ACC112 (cell line): ENCODE data around the gene TCF12.
A peak's percentile ranks its signal among the peaks of the same experiment; 100 is the strongest.

Source experiments
- H2AFZ ChIP-seq: fragments of 200-600 bp; sonication (generic); one replicate; pipeline ENCODE4 v1.6.0; 2017; ENCODE audit warnings: antibody characterized with exemption, low read length; ENCODE audit not compliant: unreplicated experiment
- H3K27ac ChIP-seq: fragments of 200-600 bp; sonication (generic); 2 replicates; pipeline ENCODE4 v1.5.1; 2014; ENCODE audit warnings: low read depth, mild to moderate bottlenecking, antibody characterized with exemption, low read length, moderate library complexity
- H3K27me3 ChIP-seq: fragments of 200-600 bp; sonication (generic); 2 replicates; pipeline ENCODE4 v1.6.1; 2014; ENCODE audit warnings: mild to moderate bottlenecking, antibody characterized with exemption, low read length, moderate library complexity, mixed read lengths; ENCODE audit not compliant: insufficient read depth
- H3K36me3 ChIP-seq: fragments of 200-600 bp; sonication (generic); 2 replicates; pipeline ENCODE4 v1.6.1; 2016; ENCODE audit warnings: mild to moderate bottlenecking, antibody characterized with exemption, low read length, moderate library complexity, mixed read lengths; ENCODE audit not compliant: insufficient read depth
- H3K4me1 ChIP-seq: fragments of 200-600 bp; sonication (generic); one replicate; pipeline ENCODE4 v1.6.1; 2016; ENCODE audit warnings: low read length, mixed read lengths; ENCODE audit not compliant: insufficient read depth, unreplicated experiment, control insufficient read depth
- H3K4me3 ChIP-seq: fragments of 200-600 bp; sonication (generic); 2 replicates; pipeline ENCODE4 v1.5.1; 2014; ENCODE audit warnings: mild to moderate bottlenecking, low read depth, low read length
- H3K79me2 ChIP-seq: fragments of 200-600 bp; sonication (generic); one replicate; pipeline ENCODE4 v1.6.0; 2016; ENCODE audit warnings: low read length; ENCODE audit not compliant: control insufficient read depth, unreplicated experiment, insufficient read depth

TCF12 gene

GRCh38 chr15:57298843-57299550 is 380.6 kb downstream of the TCF12 start:
- no peaks in the 10 kb centered on the region for H3K4me1 ChIP-seq
- H3K36me3 ChIP-seq = no peaks in the 10 kb centered on the region
- no peaks in the 10 kb centered on the region for H3K79me2 ChIP-seq
- H3K27ac ChIP-seq = no peak overlapping the region
- H3K27me3 ChIP-seq = no peaks in the 10 kb centered on the region
- H2AFZ ChIP-seq = no peak overlapping the region
- H3K4me3 ChIP-seq = no peak overlapping the region

GRCh38 chr15:57301307-57301706 is 382.9 kb downstream of the TCF12 start:
- Histone ChIP-seq H3K36me3 (no peaks in the 10 kb centered on the region), H3K27me3 (no peaks in the 10 kb centered on the region), H3K79me2 (no peaks in the 10 kb centered on the region), H2AFZ (no peak overlapping the region), H3K4me3 (no peak overlapping the region), H3K4me1 (no peaks in the 10 kb centered on the region), H3K27ac (no peak overlapping the region)

- Histone ChIP-seq H3K36me3 (no peaks in the 10 kb centered on the region), H3K79me2 (no peaks in the 10 kb centered on the region), H3K27me3 (no peaks in the 10 kb centered on the region), H3K4me1 (peaks cover 8% of the 10 kb centered on the region), H2AFZ (no peak overlapping the region), H3K27ac (no peak overlapping the region), H3K4me3 (no peak overlapping the region)
Measured at GRCh38 chr15:57302640-57303257, 384.3 kb downstream of the TCF12 start.

GRCh38 chr15:57305009-57305408 is 386.6 kb downstream of the TCF12 start:
- Histone ChIP-seq H3K36me3 (no peaks in the 10 kb centered on the region), H3K27ac (no peak overlapping the region), H3K79me2 (no peaks in the 10 kb centered on the region), H3K27me3 (no peaks in the 10 kb centered on the region), H2AFZ (no peak overlapping the region), H3K4me3 (no peak overlapping the region), H3K4me1 (peaks cover 8% of the 10 kb centered on the region)

- H3K79me2 ChIP-seq = no peaks in the 10 kb centered on the region
- H3K4me1 ChIP-seq = peaks cover 8% of the 10 kb centered on the region
- no peaks in the 10 kb centered on the region for H3K36me3 ChIP-seq
- H3K27ac ChIP-seq = no peak overlapping the region
- H3K4me3 ChIP-seq = peak overlapping the region; percentile 82
- no peaks in the 10 kb centered on the region for H3K27me3 ChIP-seq
- peak overlapping the region; percentile 90 for H2AFZ ChIP-seq
Measured at GRCh38 chr15:57306161-57306943, 387.9 kb downstream of the TCF12 start.

GRCh38 chr15:57306944-57307411 is 388.5 kb downstream of the TCF12 start:
- H3K4me1 ChIP-seq = peaks cover 8% of the 10 kb centered on the region
- no peaks in the 10 kb centered on the region for H3K79me2 ChIP-seq
- H2AFZ ChIP-seq = peak overlapping the region; percentile 88
- H3K27me3 ChIP-seq = no peaks in the 10 kb centered on the region
- H3K36me3 ChIP-seq = no peaks in the 10 kb centered on the region
- peak overlapping the region; percentile 82 for H3K4me3 ChIP-seq
- H3K27ac ChIP-seq = no peak overlapping the region

- no peak overlapping the region for H2AFZ ChIP-seq
- H3K27ac ChIP-seq = no peak overlapping the region
- H3K4me1 ChIP-seq = peaks cover 8% of the 10 kb centered on the region
- no peak overlapping the region for H3K4me3 ChIP-seq
- H3K27me3 ChIP-seq = no peaks in the 10 kb centered on the region
- no peaks in the 10 kb centered on the region for H3K79me2 ChIP-seq
- H3K36me3 ChIP-seq = no peaks in the 10 kb centered on the region
Measured at GRCh38 chr15:57307527-57308169, 389.2 kb downstream of the TCF12 start.

- H3K27me3 ChIP-seq = no peaks in the 10 kb centered on the region
- H3K4me3 ChIP-seq = no peak overlapping the region
- H3K36me3 ChIP-seq = no peaks in the 10 kb centered on the region
- H3K4me1 ChIP-seq = peaks cover 8% of the 10 kb centered on the region
- H3K79me2 ChIP-seq = no peaks in the 10 kb centered on the region
- no peak overlapping the region for H3K27ac ChIP-seq
- no peak overlapping the region for H2AFZ ChIP-seq
Measured at GRCh38 chr15:57308170-57308545, 389.7 kb downstream of the TCF12 start.

- no peak overlapping the region for H3K27ac ChIP-seq
- no peak overlapping the region for H3K4me3 ChIP-seq
- H3K4me1 ChIP-seq = peaks cover 8% of the 10 kb centered on the region
- no peak overlapping the region for H2AFZ ChIP-seq
- no peaks in the 10 kb centered on the region for H3K27me3 ChIP-seq
- no peaks in the 10 kb centered on the region for H3K79me2 ChIP-seq
- H3K36me3 ChIP-seq = no peaks in the 10 kb centered on the region
Measured at GRCh38 chr15:57309856-57310760, 391.7 kb downstream of the TCF12 start.

- Histone ChIP-seq H3K36me3 (no peaks in the 10 kb centered on the region), H3K27ac (no peak overlapping the region), H3K4me1 (peaks cover 8% of the 10 kb centered on the region)
Measured at GRCh38 chr15:57310876-57311275, 392.4 kb downstream of the TCF12 start.

More at GRCh38 chr15:57310876-57311275, 392.4 kb downstream of the TCF12 start:
- no peaks in the 10 kb centered on the region for H3K79me2 ChIP-seq
- H2AFZ ChIP-seq = no peak overlapping the region
- H3K4me3 ChIP-seq = no peak overlapping the region
- no peaks in the 10 kb centered on the region for H3K27me3 ChIP-seq
